GM06990 (cell line): ENCODE data around the gene LAS1L.

Experiments
- DNase-seq: peaks from one replicate; pipeline ENCODE4 v3.0.0-alpha.2; 2011; ENCODE audit not compliant: insufficient read length; ENCODE audit errors: extremely low read depth
- H3K27me3 ChIP-seq: replicated peaks from 2 replicates; pipeline ENCODE4 v1.6.0; 2011; ENCODE audit warnings: low read length; ENCODE audit not compliant: control insufficient read depth, insufficient read depth
- H3K36me3 ChIP-seq: 2 replicates; pipeline ENCODE4 v1.5.1; 2011; ENCODE audit warnings: low read length; ENCODE audit not compliant: control insufficient read depth, insufficient read depth
- H3K4me3 ChIP-seq: replicated peaks from 2 replicates; pipeline ENCODE4 v1.5.1; 2011; ENCODE audit warnings: low read depth, mild to moderate bottlenecking, control low read depth, low read length
- CTCF ChIP-seq: IDR thresholded peaks from 2 replicates; pipeline ENCODE4 v1.5.1; 2011; ENCODE audit warnings: low read length, control low read depth, mild to moderate bottlenecking, inconsistent platforms; ENCODE audit not compliant: insufficient read depth, poor library complexity, severe bottlenecking

The LAS1L gene

GRCh38 chrX:65534450-65535292 is at the start of gene LAS1L:
Gene LAS1L, minus strand, starts transcription at chrX:65534787. Its CDS starts 72 bp downstream, at chrX:65534715.
- peak within 1 kb of the TSS; percentile 88 for H3K4me3 ChIP-seq
- TF ChIP-seq CTCF, result no peak
- H3K27me3 ChIP-seq, result no peaks in the 10 kb centered on the region
- H3K36me3 ChIP-seq, result no peaks in the 10 kb centered on the region
- peak; percentile 91 for DNase-seq

- DNase-seq, result no peak
- Histone ChIP-seq H3K4me3 (no peak overlapping the region), H3K27me3 (no peaks in the 10 kb centered on the region), H3K36me3 (no peaks in the 10 kb centered on the region)
- no peak for TF ChIP-seq CTCF
These were observed 48.0 kb upstream of the LAS1L start for GRCh38 chrX:65582450-65583082.

GRCh38 chrX:65581661-65582339 is 47.2 kb upstream of the LAS1L start:
- Histone ChIP-seq H3K27me3 (no peaks in the 10 kb centered on the region), H3K4me3 (no peak overlapping the region), H3K36me3 (no peaks in the 10 kb centered on the region)
- peak; percentile 25 for DNase-seq
- TF ChIP-seq CTCF, result peak; percentile 62

- no peak for DNase-seq
- TF ChIP-seq CTCF, result no peak
- H3K36me3 ChIP-seq, result no peaks in the 10 kb centered on the region
- no peak overlapping the region for H3K4me3 ChIP-seq
- H3K27me3 ChIP-seq, result no peaks in the 10 kb centered on the region
These were observed 43.8 kb upstream of the LAS1L start for GRCh38 chrX:65578346-65578745.

- Histone ChIP-seq H3K27me3 (no peaks in the 10 kb centered on the region), H3K4me3 (no peak overlapping the region), H3K36me3 (no peaks in the 10 kb centered on the region)
- no peak for TF ChIP-seq CTCF
- DNase-seq, result no peak
These were observed 41.6 kb upstream of the LAS1L start for GRCh38 chrX:65576160-65576559.
